HFF-Myc (cell line): ENCODE results near the gene CELF4.

Experiments used
- DNase-seq: peaks from one replicate; pipeline ENCODE4 v3.0.0-alpha.2; 2011; ENCODE audit warnings: low read depth; ENCODE audit errors: extremely low read depth
- H3K4me3 ChIP-seq: replicated peaks from 2 replicates; pipeline ENCODE4 v1.5.1; 2011; ENCODE audit warnings: low read depth, mild to moderate bottlenecking, control low read depth, low read length
- CTCF ChIP-seq: IDR thresholded peaks from 2 replicates; pipeline ENCODE4 v1.5.1; 2012; ENCODE audit warnings: mild to moderate bottlenecking, low read depth, low read length, control low read depth; ENCODE audit errors: missing control alignments

CELF4 gene

GRCh38 chr18:37412829-37413228, 152.8 kb downstream of the CELF4 start:
- no peak overlapping the region for H3K4me3 ChIP-seq
- TF ChIP-seq CTCF: no peak

GRCh38 chr18:37412333-37412732, 153.3 kb downstream of the CELF4 start:
- TF ChIP-seq CTCF: no peak
- no peak overlapping the region for H3K4me3 ChIP-seq
- DNase-seq: no peak

More at GRCh38 chr18:37412829-37413228, 152.8 kb downstream of the CELF4 start:
- no peak for DNase-seq

- H3K4me3 ChIP-seq: no peak overlapping the region
- no peak for DNase-seq
- no peak for TF ChIP-seq CTCF
These were observed 155.7 kb downstream of the CELF4 start for GRCh38 chr18:37409878-37410277.

GRCh38 chr18:37408676-37409265, 156.8 kb downstream of the CELF4 start:
- TF ChIP-seq CTCF: no peak

GRCh38 chr18:37407571-37407970, 158.0 kb downstream of the CELF4 start:
- no peak for DNase-seq
- TF ChIP-seq CTCF: no peak
- H3K4me3 ChIP-seq: no peak overlapping the region

More at GRCh38 chr18:37408676-37409265, 156.8 kb downstream of the CELF4 start:
- H3K4me3 ChIP-seq: no peak overlapping the region
- no peak for DNase-seq

GRCh38 chr18:37405772-37406171, 159.8 kb downstream of the CELF4 start:
- H3K4me3 ChIP-seq: no peak overlapping the region
- no peak for DNase-seq
- no peak for TF ChIP-seq CTCF

- no peak overlapping the region for H3K4me3 ChIP-seq
- TF ChIP-seq CTCF: no peak
- no peak for DNase-seq
These were observed 160.4 kb downstream of the CELF4 start for GRCh38 chr18:37405229-37405628.
